Esophagus muscularis mucosa (tissue), 4 donors: Measurements from ENCODE around the gene NAAA. TPM values are rescaled to one million over a fixed set of nuclear protein-coding genes. Genes with fewer than 3 reads are reported as not detected.

ENCODE experiments used
- DNase-seq: peaks from one replicate; pipeline ENCODE4 v3.0.0-alpha.2; 2017; ENCODE audit errors: extremely low spot score
- H3K27ac ChIP-seq, 4 donors: fragments of 200-600 bp; sonication (generic); replicated peaks in 1 of 4; 1 replicate in 3 of 4; 2 replicates in 1 of 4; pipeline ENCODE4 v1.5.1; 2016 to 2019; ENCODE audit warnings: mild to moderate bottlenecking in 1 of 4
- H3K27me3 ChIP-seq, 4 donors: fragments of 200-600 bp; sonication (generic); one replicate each; pipeline versions ENCODE4 v1.5.1 to v1.6.0; 2016 to 2019
- H3K36me3 ChIP-seq, 4 donors: fragments of 200-600 bp; sonication (generic); one replicate each; pipeline ENCODE4 v1.5.1; 2016 to 2019
- H3K4me1 ChIP-seq, 4 donors: fragments of 200-600 bp; sonication (generic); one replicate each; pipeline ENCODE4 v1.5.1; 2016 to 2019
- H3K4me3 ChIP-seq, 4 donors: fragments of 200-600 bp; sonication (generic); 1 replicate in 2 of 4; 2 replicates in 2 of 4; pipeline ENCODE4 v1.5.1; 2016 to 2019; ENCODE audit warnings: mild to moderate bottlenecking in 4 of 4, moderate library complexity in 1 of 4
- H3K9me3 ChIP-seq, 4 donors: fragments of 200-600 bp; sonication (generic); 1 replicate in 3 of 4; 2 replicates in 1 of 4; pipeline ENCODE4 v1.5.1; 2016 to 2019
- EP300 ChIP-seq: sonication (generic); formaldehyde crosslinking; IDR thresholded peaks from one replicate; pipeline ENCODE4 v1.6.1; 2017; ENCODE audit warnings: antibody characterized with exemption
- POLR2A ChIP-seq: fragments of 450-650 bp; IDR thresholded peaks from one replicate; pipeline ENCODE4 v1.6.1; 2017; ENCODE audit warnings: antibody characterized with exemption, moderate library complexity, mild to moderate bottlenecking, low read depth
- POLR2AphosphoS5 ChIP-seq, 2 donors: sonication (generic); formaldehyde crosslinking; IDR thresholded peaks; one replicate each; pipeline ENCODE4 v1.6.1; 2017; ENCODE audit warnings: antibody characterized with exemption in 2 of 2
- WGBS: methylation state at CpG from one replicate; pipeline ENCODE4 v1.1.5; 2018; 5-methylcytosine and 5-hydroxymethylcytosine counted together
- intact Hi-C: fragments of 100-400 bp; cut with DNase I; formaldehyde crosslinking; loops from one replicate; pipeline ENCODE4 v1.15.1; 2023
- total RNA-seq, 4 donors: library from RNA; depleted of rRNA; stranded (reverse); fragments of >200 nt; gene quantifications; one replicate each; pipeline versions ENCODE4 v1.1.0 to v1.2.1, GENCODE V29; 2016
- TF ChIP-seq, protein P1 (sequence below), 3 experiments: fragments of 200-600 bp in 2 of 3; fragments of 450-650 bp in 1 of 3; sonication (generic) in 2 of 3; IDR thresholded peaks; one replicate each; pipeline ENCODE4 v1.5.1; 2017 to 2019; ENCODE audit warnings: antibody characterized with exemption in 3 of 3, mild to moderate bottlenecking in 2 of 3, moderate library complexity in 1 of 3

Gene NAAA
- total RNA-seq, 4 donors from 2014 or later = 20.7 to 55.7 (median 26.6) TPM

DNA sequence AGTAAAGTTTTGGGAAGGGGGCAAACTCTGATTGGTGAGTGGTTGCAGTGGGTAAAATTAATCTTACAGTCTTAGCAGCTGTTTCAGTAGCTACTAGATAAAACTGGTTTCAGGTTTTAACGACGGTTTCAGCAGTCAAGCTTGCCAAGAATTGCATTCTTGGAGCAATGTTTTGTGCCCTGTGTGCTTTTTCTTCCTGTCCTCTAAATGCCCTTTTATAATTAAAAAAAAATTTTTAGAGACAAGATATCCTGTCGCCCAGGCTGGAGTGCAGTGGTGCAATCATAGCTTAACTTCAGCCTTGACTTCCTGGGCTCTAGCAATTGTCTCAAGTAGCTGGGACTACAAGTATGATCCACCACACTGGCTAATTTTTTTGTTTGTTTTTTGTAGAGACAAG lies 32.3 kb downstream of the NAAA start:
- intact Hi-C loops = no loop called here
- no peaks in the 10 kb centered on the region for H3K36me3 ChIP-seq
- H3K4me3 ChIP-seq = no peak overlapping the region
- no peaks in the 10 kb centered on the region for H3K9me3 ChIP-seq
- H3K27ac ChIP-seq = no peak overlapping the region
- TF ChIP-seq EP300 = no peak
- TF ChIP-seq, protein P1, sequence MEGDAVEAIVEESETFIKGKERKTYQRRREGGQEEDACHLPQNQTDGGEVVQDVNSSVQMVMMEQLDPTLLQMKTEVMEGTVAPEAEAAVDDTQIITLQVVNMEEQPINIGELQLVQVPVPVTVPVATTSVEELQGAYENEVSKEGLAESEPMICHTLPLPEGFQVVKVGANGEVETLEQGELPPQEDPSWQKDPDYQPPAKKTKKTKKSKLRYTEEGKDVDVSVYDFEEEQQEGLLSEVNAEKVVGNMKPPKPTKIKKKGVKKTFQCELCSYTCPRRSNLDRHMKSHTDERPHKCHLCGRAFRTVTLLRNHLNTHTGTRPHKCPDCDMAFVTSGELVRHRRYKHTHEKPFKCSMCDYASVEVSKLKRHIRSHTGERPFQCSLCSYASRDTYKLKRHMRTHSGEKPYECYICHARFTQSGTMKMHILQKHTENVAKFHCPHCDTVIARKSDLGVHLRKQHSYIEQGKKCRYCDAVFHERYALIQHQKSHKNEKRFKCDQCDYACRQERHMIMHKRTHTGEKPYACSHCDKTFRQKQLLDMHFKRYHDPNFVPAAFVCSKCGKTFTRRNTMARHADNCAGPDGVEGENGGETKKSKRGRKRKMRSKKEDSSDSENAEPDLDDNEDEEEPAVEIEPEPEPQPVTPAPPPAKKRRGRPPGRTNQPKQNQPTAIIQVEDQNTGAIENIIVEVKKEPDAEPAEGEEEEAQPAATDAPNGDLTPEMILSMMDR (IDR thresholded peaks at IDR 0.05) = no peak
- TF ChIP-seq POLR2AphosphoS5 (IDR thresholded peaks at IDR 0.05) = no peak
- TF ChIP-seq POLR2A = no peak
- no peaks in the 10 kb centered on the region for H3K27me3 ChIP-seq
- no peaks in the 10 kb centered on the region for H3K4me1 ChIP-seq
- DNase-seq = no peak
- WGBS = 34% methylated on average over 3 of the region's 3 CpGs

GRCh38 chr4:75907966-75908365 lies 32.8 kb downstream of the NAAA start:
- Histone ChIP-seq H3K4me1 (no peaks in the 10 kb centered on the region), H3K27me3 (no peaks in the 10 kb centered on the region), H3K36me3 (no peaks in the 10 kb centered on the region), H3K9me3 (no peaks in the 10 kb centered on the region), H3K27ac (no peak overlapping the region), H3K4me3 (no peak overlapping the region)
- no peak for DNase-seq
- 84% methylated on average over 3 of the region's 3 CpGs for WGBS
- intact Hi-C loops = no loop called here
- TF ChIP-seq POLR2AphosphoS5 (IDR thresholded peaks at IDR 0.05) = no peak
- TF ChIP-seq, protein P1 (IDR thresholded peaks at IDR 0.05) = no peak
- TF ChIP-seq POLR2A = no peak
- TF ChIP-seq EP300 = no peak

GRCh38 chr4:75904076-75904475 lies 36.7 kb downstream of the NAAA start:
- WGBS = 96% methylated on average over 5 of the region's 5 CpGs
- DNase-seq = no peak
- Histone ChIP-seq H3K4me3 (no peak overlapping the region), H3K4me1 (no peaks in the 10 kb centered on the region), H3K36me3 (no peaks in the 10 kb centered on the region), H3K27me3 (no peaks in the 10 kb centered on the region), H3K27ac (no peak overlapping the region), H3K9me3 (no peaks in the 10 kb centered on the region)
- intact Hi-C loops = no loop called here
- no peak for TF ChIP-seq POLR2AphosphoS5 (IDR thresholded peaks at IDR 0.05)
- TF ChIP-seq EP300 = no peak
- TF ChIP-seq, protein P1 (IDR thresholded peaks at IDR 0.05) = no peak
- no peak for TF ChIP-seq POLR2A

- no peak within 1 kb of the TSS for H3K27ac ChIP-seq
- H3K36me3 ChIP-seq = no peaks in the 10 kb centered on the region
- no peak for TF ChIP-seq EP300
- no peak for TF ChIP-seq POLR2AphosphoS5 (IDR thresholded peaks at IDR 0.05)
- TF ChIP-seq, protein P1 (IDR thresholded peaks at IDR 0.05) = no peak
- TF ChIP-seq POLR2A = no peak
- H3K4me3 ChIP-seq = no peak within 1 kb of the TSS
- intact Hi-C loops = no loop called here
- 100% methylated on average over 1 of the region's 5 CpGs for WGBS
- no peak for DNase-seq
- H3K9me3 ChIP-seq = no peaks in the 10 kb centered on the region
- no peaks in the 10 kb centered on the region for H3K27me3 ChIP-seq
- no peaks in the 10 kb centered on the region for H3K4me1 ChIP-seq
These were observed 38.5 kb downstream of the NAAA start, which contains the start of gene PPEF2 for GRCh38 chr4:75902352-75902751. TSS of gene PPEF2 (minus strand) at chr4:75902452. CDS start at chr4:75896325, 6,127 bp downstream.

DNA sequence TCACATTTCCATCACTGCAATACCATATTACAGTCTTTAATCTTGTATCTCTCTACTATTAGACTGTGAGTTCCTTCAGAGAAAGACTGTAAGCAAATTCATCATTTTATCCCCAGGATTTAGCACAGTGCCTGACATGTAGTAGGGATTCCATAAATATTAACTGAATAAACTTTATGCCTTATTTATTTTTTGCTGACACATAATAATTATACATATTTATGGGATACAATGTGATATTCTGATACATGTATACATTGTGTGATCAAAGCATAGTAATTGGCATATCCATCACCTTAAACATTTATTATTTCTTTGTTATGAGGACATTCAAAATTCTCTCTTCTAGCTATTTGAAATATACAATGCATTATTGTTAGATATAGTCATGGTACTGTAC lies 42.3 kb downstream of the NAAA start:
- intact Hi-C loops = no loop called here
- H3K9me3 ChIP-seq = no peaks in the 10 kb centered on the region
- no peak for TF ChIP-seq POLR2AphosphoS5 (IDR thresholded peaks at IDR 0.05)
- TF ChIP-seq EP300 = no peak
- TF ChIP-seq, protein P1 (IDR thresholded peaks at IDR 0.05) = no peak
- TF ChIP-seq POLR2A = no peak
- H3K27ac ChIP-seq = no peak overlapping the region
- H3K36me3 ChIP-seq = no peaks in the 10 kb centered on the region
- no peaks in the 10 kb centered on the region for H3K27me3 ChIP-seq
- H3K4me1 ChIP-seq = no peaks in the 10 kb centered on the region
- no peak overlapping the region for H3K4me3 ChIP-seq
- DNase-seq = no peak
